GM10248 (cell line): Measurements from ENCODE around the gene THUMPD2.

ENCODE experiments used
- CTCF ChIA-PET: fragments of 300-600 bp; sonication (Branson Sonifier 250); formaldehyde crosslinking; extraction: SDS; loops from one replicate; lab custom pipeline; 2021; ENCODE audit warnings: antibody characterized with exemption; lab: Yijun Ruan, JAX
- POLR2A ChIA-PET: fragments of 350-650 bp; sonication (Branson Sonifier 250); formaldehyde crosslinking; extraction: SDS; loops from one replicate; lab custom pipeline; 2020; ENCODE audit warnings: antibody characterized with exemption; lab: Yijun Ruan, JAX
- DNase-seq: peaks from one replicate; pipeline ENCODE4 v3.0.0; 2012; ENCODE audit errors: extremely low spot score
- CTCF ChIP-seq: IDR thresholded peaks from 2 replicates; pipeline ENCODE4 v1.5.1; 2012; ENCODE audit warnings: mild to moderate bottlenecking, low read depth; ENCODE audit errors: extremely low read depth, missing control alignments, control extremely low read depth

THUMPD2 gene

GRCh38 chr2:39724828-39725144 is 54.3 kb downstream of the THUMPD2 start:
- CTCF ChIA-PET, result interaction anchor here (11.7 kb wide), 1 partner anchor 22 kb away, joined by 193 read pairs; no protein-coding TSS in a partner anchor

GRCh38 chr2:39723946-39724827 is 54.9 kb downstream of the THUMPD2 start:
- no peak for DNase-seq
- CTCF ChIA-PET, result no interaction called here
- TF ChIP-seq CTCF, result no peak
- POLR2A ChIA-PET, result no interaction called here

More at GRCh38 chr2:39724828-39725144, 54.3 kb downstream of the THUMPD2 start:
- no peak for DNase-seq
- no peak for TF ChIP-seq CTCF
- POLR2A ChIA-PET, result no interaction called here

DNA sequence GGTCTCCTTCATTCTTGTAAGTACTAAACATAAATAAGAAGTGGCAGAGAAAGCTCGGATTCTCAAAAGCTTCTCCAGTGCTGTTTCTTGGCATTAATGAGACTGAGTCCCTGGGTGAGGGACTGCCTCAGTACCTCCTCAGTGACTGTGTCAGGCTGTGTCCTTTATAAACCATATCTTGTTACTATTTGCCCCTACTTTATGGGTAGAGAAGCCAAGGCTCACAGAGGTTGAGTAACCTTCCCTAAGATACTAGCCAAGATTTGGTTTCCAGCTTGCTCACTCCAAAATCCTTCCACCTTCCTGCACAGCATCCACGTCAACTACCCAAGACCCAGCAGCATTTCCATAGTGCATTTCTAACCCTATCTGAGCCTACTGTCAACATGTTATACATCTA is 55.6 kb downstream of the THUMPD2 start:
- TF ChIP-seq CTCF, result no peak
- POLR2A ChIA-PET, result no interaction called here
- DNase-seq, result no peak
- CTCF ChIA-PET, result no interaction called here

- no peak for DNase-seq
- ChIA-PET CTCF (interaction anchor here (9.8 kb wide), 1 partner anchor 9 kb away, joined by 75 read pairs; no protein-coding TSS in a partner anchor), POLR2A (no interaction called here)
- TF ChIP-seq CTCF, result no peak
Observed at GRCh38 chr2:39720970-39721369, 58.1 kb downstream of the THUMPD2 start.

DNA sequence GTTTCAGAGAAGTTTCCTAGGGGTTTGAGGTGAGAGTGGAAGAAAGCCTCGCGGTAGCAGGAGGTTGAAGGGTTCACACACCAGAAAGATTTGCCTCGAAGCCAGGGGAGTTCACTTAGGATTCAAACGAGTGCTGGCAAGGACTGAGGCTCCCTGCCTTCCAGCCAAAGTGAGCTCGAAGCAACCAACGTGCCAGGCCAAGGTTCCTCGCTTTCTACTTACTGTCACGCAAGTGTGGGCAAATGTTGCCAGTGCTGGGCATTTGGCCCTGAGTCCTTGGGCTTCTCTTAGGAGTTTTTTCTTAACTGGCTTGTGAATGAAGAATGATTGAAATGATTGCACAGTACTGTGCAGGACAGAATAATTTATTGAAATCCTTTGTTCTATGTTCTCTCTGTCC is 59.7 kb downstream of the THUMPD2 start:
- ChIA-PET POLR2A (no interaction called here), CTCF (interaction anchor here (1.2 to 9.8 kb wide), 3 partner anchors 10 to 21 kb away, joined by 3 to 75 read pairs (median 3); no protein-coding TSS in a partner anchor)
- no peak for TF ChIP-seq CTCF
- no peak for DNase-seq

- no peak for TF ChIP-seq CTCF
- ChIA-PET CTCF (interaction anchor here (1.4 to 9.8 kb wide), 2 partner anchors 11 to 13 kb away, joined by 3 to 75 read pairs; no protein-coding TSS in a partner anchor), POLR2A (no interaction called here)
- DNase-seq, result no peak
Observed at GRCh38 chr2:39718483-39718882, 60.6 kb downstream of the THUMPD2 start.
